HG03060 (cell line): Measurements from ENCODE around the gene DIS3L2.

Source experiments
- ATAC-seq: cut with Tn5 transposase; IDR thresholded peaks from one replicate; pipeline ENCODE4 v1.9.1; 2021; ENCODE audit warnings: low read depth, moderate number of reproducible peaks; ENCODE audit not compliant: unreplicated experiment

Gene DIS3L2

DNA sequence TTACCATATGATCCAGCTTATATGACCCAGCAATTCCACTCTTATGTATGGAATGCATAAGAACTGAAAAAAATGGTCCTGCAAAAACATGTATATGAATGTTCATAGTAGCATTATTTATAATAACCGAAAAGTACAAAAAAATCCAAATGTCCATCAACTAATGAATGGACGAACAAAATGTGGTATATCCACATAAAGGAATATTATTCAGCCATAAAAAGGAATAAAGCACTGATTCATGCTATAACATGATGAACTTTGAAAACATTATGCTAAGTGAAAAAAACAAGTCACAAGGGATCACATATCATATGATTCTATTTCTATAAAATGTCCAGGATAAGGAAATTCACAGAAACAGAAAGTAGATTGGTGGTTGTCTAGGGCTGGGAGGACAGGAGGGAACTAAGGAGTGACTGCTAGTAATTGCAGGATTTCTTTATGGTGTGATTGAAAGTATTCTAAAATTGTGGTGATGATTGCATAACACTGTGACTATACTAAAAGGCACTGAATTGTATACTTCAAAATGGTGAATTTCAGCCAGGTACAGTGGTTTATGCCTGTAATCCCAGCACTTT is 10.0 kb upstream of the DIS3L2 start:
- ATAC-seq, result no peak

DNA sequence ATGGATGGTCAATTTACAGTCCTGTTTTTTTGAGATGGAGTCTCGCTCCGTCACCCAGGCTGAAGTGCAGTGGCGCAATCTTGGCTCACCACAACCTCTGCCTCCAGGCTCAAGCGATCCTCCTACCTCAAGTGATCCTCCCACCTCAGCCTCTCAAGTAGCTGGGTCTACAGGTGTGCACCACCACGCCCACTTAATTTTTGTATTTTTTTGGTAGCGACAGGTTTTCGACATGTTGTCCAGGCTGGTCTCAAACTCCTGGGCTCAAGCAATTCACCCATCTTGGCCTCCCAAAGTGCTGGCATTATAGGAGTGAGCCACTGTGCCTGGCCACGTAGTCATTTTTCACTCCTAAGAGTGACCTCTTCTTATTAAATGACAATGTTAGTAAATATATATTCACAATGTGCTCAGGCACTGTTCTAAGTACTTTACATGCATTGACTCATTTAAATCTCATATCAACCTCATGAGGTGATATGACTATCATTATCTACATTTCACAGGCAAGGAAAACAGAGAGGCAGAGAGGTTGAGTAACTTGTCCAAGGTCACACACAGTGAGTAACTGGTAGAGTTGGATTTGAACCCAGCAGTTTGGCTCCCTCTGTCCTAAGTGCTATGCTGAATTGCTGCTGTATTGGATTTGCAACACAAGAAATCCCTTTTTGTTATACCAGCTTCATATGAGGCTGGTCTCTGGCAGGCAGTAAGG is 5.6 kb upstream of the DIS3L2 start:
- ATAC-seq, result no peak

DNA sequence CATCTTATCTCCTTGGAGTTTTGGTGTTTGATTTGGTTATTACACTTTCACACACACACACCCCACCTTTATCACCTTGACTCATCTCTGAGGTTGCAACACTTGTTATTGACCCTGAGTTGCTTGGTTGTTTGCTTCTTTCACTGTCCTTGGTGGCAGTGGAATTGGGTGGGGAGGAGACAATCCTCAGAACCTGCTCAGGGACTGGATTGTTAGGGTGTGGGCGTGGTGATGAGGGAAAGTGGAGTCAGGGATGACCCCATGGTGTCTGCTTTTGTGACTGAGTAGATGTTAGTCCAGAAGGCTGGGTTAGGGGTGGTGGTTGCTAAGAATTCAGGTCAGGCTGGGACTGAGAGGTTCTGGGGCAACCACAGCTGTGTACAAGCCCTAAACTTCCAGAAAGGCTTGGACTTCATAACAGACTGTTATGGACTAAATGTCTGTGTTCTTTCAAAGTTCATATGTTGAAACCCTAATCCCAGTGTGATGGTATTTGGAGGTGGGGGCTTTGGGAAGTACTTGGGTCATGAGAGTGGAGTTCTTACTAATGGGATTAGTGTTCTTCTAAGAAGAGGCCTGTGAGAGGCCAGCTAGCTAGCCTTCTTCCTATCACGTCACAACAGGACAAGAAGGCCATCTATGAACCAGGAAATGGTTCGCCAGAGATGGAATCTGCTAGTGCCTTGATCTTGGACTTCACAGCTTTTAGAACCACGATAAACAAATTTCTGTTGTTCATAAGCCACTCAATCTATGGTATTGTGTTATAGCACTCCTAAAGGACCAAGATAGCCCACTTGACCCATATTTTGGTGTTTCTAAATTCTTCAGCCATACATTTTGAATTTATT is 3.4 kb upstream of the DIS3L2 start:
- ATAC-seq, result no peak

DNA sequence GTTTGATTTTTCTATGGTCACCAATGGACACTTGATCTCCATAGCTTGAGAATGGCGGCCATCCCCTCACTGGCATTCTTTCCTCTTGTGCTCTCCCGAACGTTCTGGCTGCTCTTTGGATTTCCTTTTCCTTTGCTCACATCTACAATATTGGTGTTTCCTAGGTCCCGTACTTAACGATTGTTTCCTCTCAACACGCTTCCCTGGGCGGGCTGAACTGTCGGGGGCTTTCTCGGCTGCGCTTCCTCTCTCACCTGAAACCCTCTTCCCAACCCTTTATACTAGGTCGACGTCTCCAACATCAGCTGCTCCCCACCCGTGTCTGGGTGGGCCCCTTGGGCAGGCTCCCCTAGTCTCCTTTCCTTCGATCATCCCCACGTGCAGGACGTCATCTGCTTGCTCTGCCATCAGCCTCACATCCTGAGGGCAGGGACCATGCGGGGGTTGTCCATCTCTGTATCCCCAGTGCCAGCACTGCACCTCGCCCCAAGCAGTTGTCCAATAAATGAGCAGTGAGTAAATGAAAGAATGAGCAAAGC is 634 bp upstream of the DIS3L2 start:
- no peak for ATAC-seq

DNA sequence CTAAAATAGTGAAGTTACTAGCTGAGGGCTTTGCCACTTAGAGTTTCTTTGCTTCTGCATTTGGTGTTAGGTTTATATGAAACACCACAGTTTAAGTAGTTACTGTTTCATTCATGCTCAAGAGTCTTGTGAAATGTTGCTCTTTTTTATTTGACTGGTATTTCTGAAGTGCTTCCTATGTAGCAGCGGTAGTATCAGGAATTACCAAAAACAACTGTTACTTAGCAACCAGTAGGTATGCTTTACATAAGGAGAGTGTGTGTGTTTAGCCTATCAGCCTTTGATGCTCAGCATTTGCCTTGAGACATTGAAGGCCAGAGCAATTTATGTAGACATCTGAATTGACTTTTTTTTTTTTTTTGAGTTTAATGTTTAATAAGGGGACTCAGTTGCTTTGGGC is 3.6 kb downstream of the DIS3L2 start:
- ATAC-seq, result no peak

DNA sequence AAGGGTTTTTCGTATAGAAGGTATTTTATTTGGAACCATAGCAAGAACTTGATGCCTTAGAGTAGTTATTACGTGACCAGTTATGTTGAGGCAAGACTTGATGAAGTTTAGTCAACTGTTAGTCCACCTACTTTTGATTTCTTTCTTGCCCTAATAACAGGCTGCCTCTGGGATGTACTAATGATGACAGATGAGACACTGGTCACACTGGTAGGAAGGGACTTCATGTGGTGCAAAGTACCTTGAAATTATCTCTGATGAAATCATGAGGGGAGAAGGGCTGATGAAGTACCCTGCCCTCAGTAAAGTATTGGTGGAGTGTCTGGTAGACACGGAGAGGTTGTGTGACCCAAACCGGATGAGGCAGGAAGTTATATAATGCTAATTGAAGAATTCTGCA is 5.4 kb downstream of the DIS3L2 start:
- no peak for ATAC-seq

GRCh38 chr2:231968820-231969219 is 7.3 kb downstream of the DIS3L2 start:
- ATAC-seq, result no peak

DNA sequence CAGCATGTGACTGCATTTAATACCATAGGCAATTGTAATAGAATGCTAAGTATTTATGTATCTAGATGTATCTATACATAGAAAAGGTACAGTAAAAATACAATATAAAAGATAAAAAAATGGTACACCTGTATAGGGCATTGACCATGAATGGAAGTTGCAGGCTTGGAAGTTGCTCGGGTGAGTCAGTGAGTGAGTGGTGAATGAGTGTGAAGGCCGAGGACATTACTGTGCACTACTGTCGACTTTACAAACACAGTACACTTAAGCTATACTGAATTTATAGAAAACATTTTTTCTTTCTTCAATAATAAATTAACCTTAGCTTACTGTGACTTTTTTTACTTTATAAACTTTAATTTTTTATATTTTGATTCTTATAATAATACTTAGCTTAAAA is 8.9 kb downstream of the DIS3L2 start:
- no peak for ATAC-seq

DNA sequence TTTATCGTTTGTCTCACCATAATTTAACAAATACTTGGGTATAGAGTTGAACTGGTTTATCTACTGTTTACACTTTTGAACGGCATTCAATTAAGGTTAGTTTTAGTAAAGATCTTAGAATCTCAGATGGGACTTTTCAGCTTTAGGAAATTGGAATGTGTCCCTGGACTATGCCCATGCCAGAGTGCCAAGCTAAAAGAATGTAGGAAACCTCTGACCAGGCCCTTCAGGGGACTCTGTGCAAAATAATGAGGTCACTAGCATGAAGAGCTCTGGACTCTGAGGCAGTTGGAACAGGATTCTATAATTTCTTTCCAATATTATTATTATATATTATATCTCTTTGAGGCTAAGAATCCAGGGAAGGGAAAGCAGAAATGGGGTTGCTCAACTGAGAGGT is 13.5 kb downstream of the DIS3L2 start:
- ATAC-seq, result no peak

DNA sequence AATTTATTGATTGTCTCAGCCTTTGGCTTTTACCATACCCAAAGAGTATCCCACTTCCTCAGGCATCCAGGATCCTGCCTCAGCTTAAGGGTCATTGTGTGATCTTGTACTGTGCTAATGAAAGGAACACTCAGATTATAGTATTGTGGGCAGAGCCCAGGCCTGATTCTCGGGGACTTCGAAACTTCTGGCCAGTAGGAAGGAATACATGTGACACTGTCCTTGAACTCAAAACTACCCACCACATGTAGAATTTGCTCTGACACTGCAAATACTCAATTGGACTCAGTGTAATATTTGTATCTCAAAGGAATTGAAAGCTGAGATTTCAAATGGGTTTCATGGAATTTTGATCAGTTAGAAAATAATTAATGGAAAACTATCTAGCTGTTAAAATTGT is 15.9 kb downstream of the DIS3L2 start:
- no peak for ATAC-seq

- no peak for ATAC-seq
Observed at GRCh38 chr2:231984992-231985391, 23.5 kb downstream of the DIS3L2 start.

- no peak for ATAC-seq
Observed at GRCh38 chr2:231985823-231986261, 24.3 kb downstream of the DIS3L2 start.

- no peak for ATAC-seq
Observed at GRCh38 chr2:231987124-231987727, 25.7 kb downstream of the DIS3L2 start.

DNA sequence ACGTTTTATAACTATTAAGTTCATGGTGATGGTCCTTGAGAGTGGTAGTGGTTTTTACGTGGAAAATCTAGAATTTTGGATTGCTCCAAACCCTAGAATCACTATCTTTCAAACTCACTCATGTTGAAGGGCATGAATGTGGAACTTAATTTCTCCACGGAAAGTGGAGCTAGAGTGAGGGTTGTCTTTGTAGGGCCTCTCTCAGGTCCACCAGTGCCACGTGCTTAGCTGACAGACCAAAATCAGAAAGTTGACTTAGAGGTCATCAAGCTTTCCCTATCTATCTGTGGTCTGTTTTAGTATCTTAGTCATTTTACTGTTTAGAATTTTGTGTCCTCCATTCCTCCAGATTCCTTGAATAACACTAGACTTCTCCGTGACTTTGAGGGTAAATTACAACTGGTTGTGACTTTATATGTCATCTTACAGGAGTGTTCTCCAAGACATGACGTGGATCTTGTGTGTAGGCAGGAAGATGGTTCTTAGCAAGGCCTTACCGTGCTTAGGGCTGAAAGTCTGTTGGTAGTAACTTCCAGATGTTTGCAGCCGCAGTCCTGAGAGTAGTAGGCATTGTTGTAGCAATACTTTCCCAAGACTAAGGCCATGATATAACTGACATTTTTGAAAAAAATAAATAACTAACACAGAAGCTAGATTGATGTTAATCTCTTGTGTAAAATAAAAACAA is 26.8 kb downstream of the DIS3L2 start:
- no peak for ATAC-seq

- ATAC-seq, result no peak
Observed at GRCh38 chr2:231991664-231992063, 30.2 kb downstream of the DIS3L2 start.

GRCh38 chr2:231992888-231993287 is 31.4 kb downstream of the DIS3L2 start:
- no peak for ATAC-seq

GRCh38 chr2:231996797-231997540 is 35.5 kb downstream of the DIS3L2 start:
- no peak for ATAC-seq

DNA sequence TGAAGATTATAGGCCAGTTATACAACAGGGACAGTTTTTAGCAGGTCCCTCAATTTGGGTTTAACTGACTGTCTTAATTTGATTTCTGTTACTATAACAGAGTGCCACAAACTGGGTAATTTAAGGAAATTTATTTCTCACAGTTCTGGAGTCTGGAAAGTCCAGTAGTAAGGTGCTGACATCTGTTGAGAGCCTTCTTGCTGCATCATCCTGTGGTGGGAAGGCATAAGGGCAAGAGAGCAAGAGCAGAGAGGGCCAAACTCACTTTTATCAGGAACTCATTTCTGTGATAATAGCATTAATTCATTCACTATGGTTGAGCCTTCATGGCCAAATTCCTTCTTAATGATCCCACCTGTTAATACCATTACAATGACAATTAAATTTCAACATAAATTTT is 36.5 kb downstream of the DIS3L2 start:
- ATAC-seq, result no peak

DNA sequence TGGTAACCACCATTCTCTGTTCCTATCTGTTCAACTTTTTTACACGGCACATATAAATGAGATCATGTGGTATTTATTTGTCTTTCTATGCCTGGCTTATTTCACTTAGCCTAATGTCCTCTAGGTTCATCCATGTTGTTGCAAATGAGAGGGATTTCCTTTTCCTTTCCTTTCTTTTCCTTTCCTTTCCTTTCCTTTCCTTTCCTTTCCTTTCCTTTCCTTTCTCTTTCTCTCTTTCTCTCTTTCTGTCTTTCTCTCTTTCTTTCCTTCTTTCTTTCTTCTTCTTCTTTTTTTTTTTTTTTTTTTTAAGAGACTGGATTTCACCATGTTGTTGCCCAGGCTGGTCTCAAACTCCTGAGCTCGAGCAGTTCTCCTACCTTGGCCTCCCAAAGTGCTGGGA is 38.9 kb downstream of the DIS3L2 start:
- ATAC-seq, result no peak

- ATAC-seq, result no peak
Observed at GRCh38 chr2:232001073-232001472, 39.6 kb downstream of the DIS3L2 start.
